ENCODE data around the gene ZYG11A. TPM values are rescaled to one million over a fixed set of nuclear protein-coding genes. Genes with fewer than 3 reads are reported as not detected.

ZYG11A gene
- total and polyA plus RNA-seq, 2 of the 13 experiments (the other 11 are each of a cell fraction or from before 2014, with no cell fraction given), result not detected

DNA sequence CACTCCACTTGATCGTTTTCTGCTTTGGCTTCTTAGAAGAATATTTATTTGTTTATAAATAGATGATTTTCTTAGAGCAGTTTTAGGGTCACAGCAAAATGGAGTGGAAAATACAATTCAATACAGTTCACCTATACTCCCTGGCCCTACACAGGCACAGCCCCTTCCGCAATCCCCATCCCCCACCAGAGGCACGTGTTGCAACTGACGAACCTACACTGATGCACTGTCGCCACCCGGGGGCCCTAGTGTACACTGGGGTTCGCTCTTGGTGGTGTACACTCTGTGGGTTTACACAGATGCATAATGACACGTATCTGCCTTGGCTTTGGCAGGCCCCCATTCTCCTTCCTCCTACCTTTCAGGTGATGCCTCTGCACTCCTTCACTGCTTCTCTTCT is 71.0 kb downstream of the ZYG11A start:
- FAIRE-seq (no peak), DNase-seq (ENCODE audit: low spot score) (peak; percentile 32), ATAC-seq (peak; percentile 68)
- no peaks in the 10 kb centered on the region for H3K9me3 ChIP-seq (ENCODE audit: low read length)
- ChIA-PET CTCF (ENCODE audit: low intra/inter-chr PET ratio, low total read pairs) (no interaction called here), POLR2A (no interaction called here)
- H3K27me3 ChIP-seq (ENCODE audit: control insufficient read depth in 1 of 2, insufficient read depth in 2 of 2, low read length in 2 of 2), result no peaks in the 10 kb centered on the region
- no TSS peak for BruUV-seq (replicated peaks)
- H3K4me2 ChIP-seq (ENCODE audit: low read depth, low read length), result no peak overlapping the region
- no peaks in the 10 kb centered on the region for H4K20me1 ChIP-seq (ENCODE audit: insufficient read depth, low read length)
- intact Hi-C loops (cut with micrococcal nuclease; ENCODE audit: unreplicated experiment), result no loop called here
- in situ Hi-C loops (cut with HindIII; ENCODE audit: extremely low pct_ligation_motif_present, low pct_unique_long_range_greater_than_20kb), result no loop called here
- peaks cover 47% of the 10 kb centered on the region for H3K4me1 ChIP-seq (ENCODE audit: insufficient read depth, low read length)
- WGBS (ENCODE audit: low lambda C conversion rate), result 64% methylated on average over 8 of the region's 8 CpGs
- H3K79me2 ChIP-seq (ENCODE audit: insufficient read depth, low read length), result peaks cover 4% of the 10 kb centered on the region
- H3K27ac ChIP-seq (ENCODE audit: extremely low read length, insufficient read depth, low read length), result no peak overlapping the region
- H2AFZ ChIP-seq (ENCODE audit: low read length), result no peak overlapping the region
- peaks cover 0 to 7% of the 10 kb centered on the region in 2 experiments; a peak in 1 of 5 replicates for H3K36me3 ChIP-seq (replicated peaks in 1 of 2; ENCODE audit: control insufficient read depth in 1 of 2, insufficient read depth in 2 of 2, low read length in 2 of 2)
- H3K4me3 ChIP-seq (replicated peaks in 1 of 3; ENCODE audit: insufficient read depth in 1 of 3, low read depth in 2 of 3, low read length in 3 of 3), result no peak overlapping the region
- no peak overlapping the region for H3K9ac ChIP-seq (ENCODE audit: insufficient read depth, low read depth, low read length)
- TF ChIP-seq STAG1 (CRISPR knock-in tag; IDR thresholded peaks at IDR 0.05), result peak; percentile 45
- no peak for TF ChIP-seq ZNF543 (CRISPR knock-in tag; IDR thresholded peaks at IDR 0.05)
- TF ChIP-seq, protein P1, sequence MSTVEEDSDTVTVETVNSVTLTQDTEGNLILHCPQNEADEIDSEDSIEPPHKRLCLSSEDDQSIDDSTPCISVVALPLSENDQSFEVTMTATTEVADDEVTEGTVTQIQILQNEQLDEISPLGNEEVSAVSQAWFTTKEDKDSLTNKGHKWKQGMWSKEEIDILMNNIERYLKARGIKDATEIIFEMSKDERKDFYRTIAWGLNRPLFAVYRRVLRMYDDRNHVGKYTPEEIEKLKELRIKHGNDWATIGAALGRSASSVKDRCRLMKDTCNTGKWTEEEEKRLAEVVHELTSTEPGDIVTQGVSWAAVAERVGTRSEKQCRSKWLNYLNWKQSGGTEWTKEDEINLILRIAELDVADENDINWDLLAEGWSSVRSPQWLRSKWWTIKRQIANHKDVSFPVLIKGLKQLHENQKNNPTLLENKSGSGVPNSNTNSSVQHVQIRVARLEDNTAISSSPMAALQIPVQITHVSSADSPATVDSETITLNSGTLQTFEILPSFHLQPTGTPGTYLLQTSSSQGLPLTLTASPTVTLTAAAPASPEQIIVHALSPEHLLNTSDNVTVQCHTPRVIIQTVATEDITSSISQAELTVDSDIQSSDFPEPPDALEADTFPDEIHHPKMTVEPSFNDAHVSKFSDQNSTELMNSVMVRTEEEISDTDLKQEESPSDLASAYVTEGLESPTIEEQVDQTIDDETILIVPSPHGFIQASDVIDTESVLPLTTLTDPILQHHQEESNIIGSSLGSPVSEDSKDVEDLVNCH (CRISPR knock-in tag; IDR thresholded peaks at IDR 0.05), result no peak
- no peak for TF ChIP-seq ZSCAN22 (CRISPR knock-in tag; IDR thresholded peaks at IDR 0.05)
- TF ChIP-seq TEAD3 (CRISPR knock-in tag; optimal IDR thresholded peaks at IDR 0.05; ENCODE audit: borderline replicate concordance), result no peak
- TF ChIP-seq ZNF234 (CRISPR knock-in tag; conservative IDR thresholded peaks at IDR 0.05), result no peak
- TF ChIP-seq ZKSCAN8 (CRISPR knock-in tag; IDR thresholded peaks at IDR 0.05; ENCODE audit: borderline replicate concordance), result no peak
- no peak for TF ChIP-seq BORCS8-MEF2B (CRISPR knock-in tag; IDR thresholded peaks at IDR 0.05)
- TF ChIP-seq, protein P2, sequence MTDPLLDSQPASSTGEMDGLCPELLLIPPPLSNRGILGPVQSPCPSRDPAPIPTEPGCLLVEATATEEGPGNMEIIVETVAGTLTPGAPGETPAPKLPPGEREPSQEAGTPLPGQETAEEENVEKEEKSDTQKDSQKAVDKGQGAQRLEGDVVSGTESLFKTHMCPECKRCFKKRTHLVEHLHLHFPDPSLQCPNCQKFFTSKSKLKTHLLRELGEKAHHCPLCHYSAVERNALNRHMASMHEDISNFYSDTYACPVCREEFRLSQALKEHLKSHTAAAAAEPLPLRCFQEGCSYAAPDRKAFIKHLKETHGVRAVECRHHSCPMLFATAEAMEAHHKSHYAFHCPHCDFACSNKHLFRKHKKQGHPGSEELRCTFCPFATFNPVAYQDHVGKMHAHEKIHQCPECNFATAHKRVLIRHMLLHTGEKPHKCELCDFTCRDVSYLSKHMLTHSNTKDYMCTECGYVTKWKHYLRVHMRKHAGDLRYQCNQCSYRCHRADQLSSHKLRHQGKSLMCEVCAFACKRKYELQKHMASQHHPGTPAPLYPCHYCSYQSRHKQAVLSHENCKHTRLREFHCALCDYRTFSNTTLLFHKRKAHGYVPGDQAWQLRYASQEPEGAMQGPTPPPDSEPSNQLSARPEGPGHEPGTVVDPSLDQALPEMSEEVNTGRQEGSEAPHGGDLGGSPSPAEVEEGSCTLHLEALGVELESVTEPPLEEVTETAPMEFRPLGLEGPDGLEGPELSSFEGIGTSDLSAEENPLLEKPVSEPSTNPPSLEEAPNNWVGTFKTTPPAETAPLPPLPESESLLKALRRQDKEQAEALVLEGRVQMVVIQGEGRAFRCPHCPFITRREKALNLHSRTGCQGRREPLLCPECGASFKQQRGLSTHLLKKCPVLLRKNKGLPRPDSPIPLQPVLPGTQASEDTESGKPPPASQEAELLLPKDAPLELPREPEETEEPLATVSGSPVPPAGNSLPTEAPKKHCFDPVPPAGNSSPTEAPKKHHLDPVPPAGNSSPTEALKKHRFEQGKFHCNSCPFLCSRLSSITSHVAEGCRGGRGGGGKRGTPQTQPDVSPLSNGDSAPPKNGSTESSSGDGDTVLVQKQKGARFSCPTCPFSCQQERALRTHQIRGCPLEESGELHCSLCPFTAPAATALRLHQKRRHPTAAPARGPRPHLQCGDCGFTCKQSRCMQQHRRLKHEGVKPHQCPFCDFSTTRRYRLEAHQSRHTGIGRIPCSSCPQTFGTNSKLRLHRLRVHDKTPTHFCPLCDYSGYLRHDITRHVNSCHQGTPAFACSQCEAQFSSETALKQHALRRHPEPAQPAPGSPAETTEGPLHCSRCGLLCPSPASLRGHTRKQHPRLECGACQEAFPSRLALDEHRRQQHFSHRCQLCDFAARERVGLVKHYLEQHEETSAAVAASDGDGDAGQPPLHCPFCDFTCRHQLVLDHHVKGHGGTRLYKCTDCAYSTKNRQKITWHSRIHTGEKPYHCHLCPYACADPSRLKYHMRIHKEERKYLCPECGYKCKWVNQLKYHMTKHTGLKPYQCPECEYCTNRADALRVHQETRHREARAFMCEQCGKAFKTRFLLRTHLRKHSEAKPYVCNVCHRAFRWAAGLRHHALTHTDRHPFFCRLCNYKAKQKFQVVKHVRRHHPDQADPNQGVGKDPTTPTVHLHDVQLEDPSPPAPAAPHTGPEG (CRISPR knock-in tag; IDR thresholded peaks at IDR 0.05), result no peak
- no peak for TF ChIP-seq ZFP90 (CRISPR knock-in tag; IDR thresholded peaks at IDR 0.05; ENCODE audit: borderline replicate concordance)
- TF ChIP-seq RBM22 (optimal IDR thresholded peaks at IDR 0.05; ENCODE audit: low read length), result no peak
- no peak for TF ChIP-seq ZNF382 (CRISPR knock-in tag; IDR thresholded peaks at IDR 0.05; ENCODE audit: borderline replicate concordance)
- TF ChIP-seq, protein P3, sequence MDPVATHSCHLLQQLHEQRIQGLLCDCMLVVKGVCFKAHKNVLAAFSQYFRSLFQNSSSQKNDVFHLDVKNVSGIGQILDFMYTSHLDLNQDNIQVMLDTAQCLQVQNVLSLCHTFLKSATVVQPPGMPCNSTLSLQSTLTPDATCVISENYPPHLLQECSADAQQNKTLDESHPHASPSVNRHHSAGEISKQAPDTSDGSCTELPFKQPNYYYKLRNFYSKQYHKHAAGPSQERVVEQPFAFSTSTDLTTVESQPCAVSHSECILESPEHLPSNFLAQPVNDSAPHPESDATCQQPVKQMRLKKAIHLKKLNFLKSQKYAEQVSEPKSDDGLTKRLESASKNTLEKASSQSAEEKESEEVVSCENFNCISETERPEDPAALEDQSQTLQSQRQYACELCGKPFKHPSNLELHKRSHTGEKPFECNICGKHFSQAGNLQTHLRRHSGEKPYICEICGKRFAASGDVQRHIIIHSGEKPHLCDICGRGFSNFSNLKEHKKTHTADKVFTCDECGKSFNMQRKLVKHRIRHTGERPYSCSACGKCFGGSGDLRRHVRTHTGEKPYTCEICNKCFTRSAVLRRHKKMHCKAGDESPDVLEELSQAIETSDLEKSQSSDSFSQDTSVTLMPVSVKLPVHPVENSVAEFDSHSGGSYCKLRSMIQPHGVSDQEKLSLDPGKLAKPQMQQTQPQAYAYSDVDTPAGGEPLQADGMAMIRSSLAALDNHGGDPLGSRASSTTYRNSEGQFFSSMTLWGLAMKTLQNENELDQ (CRISPR knock-in tag; IDR thresholded peaks at IDR 0.05; ENCODE audit: borderline replicate concordance), result no peak
- TF ChIP-seq SYNCRIP (IDR thresholded peaks at IDR 0.05; ENCODE audit: insufficient read depth, low read depth, low read length), result no peak
- TF ChIP-seq, protein P4, sequence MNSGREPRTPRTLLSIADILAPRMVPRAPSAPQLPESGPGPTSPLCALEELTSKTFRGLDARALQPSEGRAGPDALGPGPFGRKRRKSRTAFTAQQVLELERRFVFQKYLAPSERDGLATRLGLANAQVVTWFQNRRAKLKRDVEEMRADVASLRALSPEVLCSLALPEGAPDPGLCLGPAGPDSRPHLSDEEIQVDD (CRISPR knock-in tag; IDR thresholded peaks at IDR 0.05; ENCODE audit: borderline replicate concordance), result no peak

All from HepG2 (cell line).